Suprapubic skin (tissue), 4 donors: ENCODE data around the gene CYP1A1. TPM values are rescaled to one million over a fixed set of nuclear protein-coding genes. Genes with fewer than 3 reads are reported as not detected.

Experiments
- DNase-seq, 2 donors: peaks; one replicate each; pipeline ENCODE4 v3.0.0-alpha.2; 2019; ENCODE audit warnings: low spot score in 2 of 2
- H3K27ac ChIP-seq: fragments of 200-600 bp; sonication (generic); one replicate; pipeline ENCODE4 v1.5.1; 2019
- H3K27me3 ChIP-seq: fragments of 200-600 bp; sonication (generic); one replicate; pipeline ENCODE4 v1.5.1; 2019
- H3K36me3 ChIP-seq: fragments of 200-600 bp; sonication (generic); one replicate; pipeline ENCODE4 v1.5.1; 2019
- H3K4me1 ChIP-seq: fragments of 200-600 bp; sonication (generic); one replicate; pipeline ENCODE4 v1.5.1; 2019
- H3K4me3 ChIP-seq: fragments of 200-600 bp; sonication (generic); one replicate; pipeline ENCODE4 v1.5.1; 2019; ENCODE audit warnings: mild to moderate bottlenecking
- H3K9me3 ChIP-seq: fragments of 200-600 bp; sonication (generic); one replicate; pipeline ENCODE4 v1.5.1; 2019
- CTCF ChIP-seq, 2 donors: fragments of 200-600 bp in 1 of 2; fragments of 450-650 bp in 1 of 2; sonication (generic) in 1 of 2; IDR thresholded peaks; one replicate each; pipeline ENCODE4 v1.5.1; 2016 to 2019; ENCODE audit warnings: antibody characterized with exemption in 2 of 2, mild to moderate bottlenecking in 1 of 2, moderate library complexity in 1 of 2
- EP300 ChIP-seq: sonication (generic); formaldehyde crosslinking; IDR thresholded peaks from one replicate; pipeline ENCODE4 v1.6.1; 2017; ENCODE audit warnings: antibody characterized with exemption
- POLR2A ChIP-seq, 2 donors: fragments of 450-650 bp; IDR thresholded peaks; one replicate each; pipeline ENCODE4 v1.6.1; 2017; ENCODE audit warnings: antibody characterized with exemption in 2 of 2, mild to moderate bottlenecking in 2 of 2, moderate library complexity in 2 of 2
- POLR2AphosphoS5 ChIP-seq, 3 donors: sonication (generic); formaldehyde crosslinking; IDR thresholded peaks; one replicate each; pipeline ENCODE4 v1.6.1; 2017; ENCODE audit warnings: antibody characterized with exemption in 3 of 3
- WGBS: methylation state at CpG from one replicate; pipeline ENCODE4 v1.1.5; 2018; 5-methylcytosine and 5-hydroxymethylcytosine counted together
- total RNA-seq, 4 donors: library from RNA; depleted of rRNA; stranded (reverse); fragments of >200 nt; gene quantifications; one replicate each; pipeline ENCODE4 v1.1.0, GENCODE V29; 2016

The CYP1A1 gene
- total RNA-seq, 4 donors from 2014 or later = 0.64 to 6.0 (median 2.8) TPM

GRCh38 chr15:74725845-74726773 lies 781 bp upstream of the CYP1A1 start:
- peak; percentile 73 to 79 for DNase-seq
- TF ChIP-seq EP300 = no peak
- no peak for TF ChIP-seq POLR2AphosphoS5 (IDR thresholded peaks at IDR 0.05)
- Histone ChIP-seq H3K36me3 (no peaks in the 10 kb centered on the region), H3K4me3 (peak overlapping the region; percentile 59), H3K4me1 (peaks cover 23% of the 10 kb centered on the region), H3K27ac (no peak overlapping the region), H3K27me3 (peaks cover 47% of the 10 kb centered on the region), H3K9me3 (no peaks in the 10 kb centered on the region)
- 2% methylated on average over 18 of the region's 86 CpGs for WGBS

- H3K27ac ChIP-seq = no peak overlapping the region
- no peak overlapping the region for H3K4me3 ChIP-seq
- TF ChIP-seq POLR2AphosphoS5 (IDR thresholded peaks at IDR 0.05) = no peak
- no peak for TF ChIP-seq CTCF (IDR thresholded peaks at IDR 0.05)
- no peak for TF ChIP-seq EP300
- no peak for TF ChIP-seq POLR2A (IDR thresholded peaks at IDR 0.05)
- H3K4me1 ChIP-seq = peaks cover 23% of the 10 kb centered on the region
- H3K9me3 ChIP-seq = no peaks in the 10 kb centered on the region
- peaks cover 33% of the 10 kb centered on the region for H3K27me3 ChIP-seq
- H3K36me3 ChIP-seq = no peaks in the 10 kb centered on the region
- DNase-seq = peak; percentile 18 to 69
These were observed 631 bp downstream of the CYP1A1 start for GRCh38 chr15:74724570-74725224.

GRCh38 chr15:74723754-74724334 lies 1.5 kb downstream of the CYP1A1 start:
- H3K9me3 ChIP-seq = no peaks in the 10 kb centered on the region
- peaks cover 23% of the 10 kb centered on the region for H3K4me1 ChIP-seq
- no peak for DNase-seq
- TF ChIP-seq POLR2AphosphoS5 (IDR thresholded peaks at IDR 0.05) (no peak), POLR2A (IDR thresholded peaks at IDR 0.05) (no peak), EP300 (no peak), CTCF (IDR thresholded peaks at IDR 0.05) (no peak)
- H3K36me3 ChIP-seq = no peaks in the 10 kb centered on the region
- no peak overlapping the region for H3K27ac ChIP-seq
- 85% methylated on average over 1 of the region's 1 CpG for WGBS
- H3K4me3 ChIP-seq = no peak overlapping the region
- peaks cover 33% of the 10 kb centered on the region for H3K27me3 ChIP-seq

GRCh38 chr15:74723187-74723586 lies 2.1 kb downstream of the CYP1A1 start:
- peaks cover 27% of the 10 kb centered on the region for H3K27me3 ChIP-seq
- WGBS = 55% methylated on average over 1 of the region's 1 CpG
- H3K27ac ChIP-seq = no peak overlapping the region
- TF ChIP-seq EP300 (no peak), POLR2A (IDR thresholded peaks at IDR 0.05) (no peak), CTCF (IDR thresholded peaks at IDR 0.05) (no peak), POLR2AphosphoS5 (IDR thresholded peaks at IDR 0.05) (no peak)
- H3K36me3 ChIP-seq = no peaks in the 10 kb centered on the region
- peaks cover 23% of the 10 kb centered on the region for H3K4me1 ChIP-seq
- no peak for DNase-seq
- H3K9me3 ChIP-seq = no peaks in the 10 kb centered on the region
- no peak overlapping the region for H3K4me3 ChIP-seq

- peak in 1 of 2 donors; percentile 55 for DNase-seq
- TF ChIP-seq POLR2A (IDR thresholded peaks at IDR 0.05) (no peak), EP300 (no peak), CTCF (IDR thresholded peaks at IDR 0.05) (no peak), POLR2AphosphoS5 (IDR thresholded peaks at IDR 0.05) (no peak)
- Histone ChIP-seq H3K27ac (no peak overlapping the region), H3K27me3 (peaks cover 21% of the 10 kb centered on the region), H3K4me1 (peaks cover 23% of the 10 kb centered on the region), H3K9me3 (no peaks in the 10 kb centered on the region), H3K36me3 (no peaks in the 10 kb centered on the region), H3K4me3 (no peak overlapping the region)
- WGBS = 83% methylated on average over 6 of the region's 13 CpGs
These were observed 2.7 kb downstream of the CYP1A1 start for GRCh38 chr15:74722591-74722990.
